AG04449 (cell line): ENCODE results near the gene KIFC3.

Source experiments
- CTCF ChIA-PET: fragments of 350-600 bp; formaldehyde crosslinking; extraction: SDS; loops from one replicate; lab custom pipeline; 2021; ENCODE audit warnings: antibody characterized with exemption; lab: Yijun Ruan, JAX
- POLR2A ChIA-PET: fragments of 400-600, 350-600 bp; formaldehyde crosslinking; extraction: SDS; loops from one replicate; lab custom pipeline; 2020; ENCODE audit warnings: antibody characterized with exemption, inconsistent platforms; lab: Yijun Ruan, JAX
- DNase-seq: peaks from one replicate; pipeline ENCODE4 v3.0.0-alpha.2; 2010; ENCODE audit warnings: low read depth, low spot score
- H3K4me3 ChIP-seq: 2 replicates; pipeline ENCODE4 v1.5.1; 2011; ENCODE audit warnings: low read depth, mild to moderate bottlenecking, control low read depth, low read length
- CTCF ChIP-seq: IDR thresholded peaks from one replicate; pipeline ENCODE4 v1.5.1; 2011; ENCODE audit warnings: mild to moderate bottlenecking, moderate library complexity, low read length, control low read depth, inconsistent platforms; ENCODE audit not compliant: insufficient read depth; ENCODE audit errors: missing control alignments

Gene KIFC3

GRCh38 chr16:57807968-57808528 is 5.8 kb upstream of the KIFC3 start:
- POLR2A ChIA-PET: interaction anchor here (0.7 kb wide), 1 partner anchor 11 kb away, joined by 3 read pairs; no protein-coding TSS in a partner anchor
- H3K4me3 ChIP-seq: no peak overlapping the region; the same call in 1 of the 2 replicates
- CTCF ChIA-PET: interaction anchor here (2.0 to 4.0 kb wide), 3 partner anchors 10 to 15 kb away, joined by 6 to 13 read pairs (median 9); no protein-coding TSS in a partner anchor
- no peak for TF ChIP-seq CTCF
- peak; percentile 80 for DNase-seq

GRCh38 chr16:57807252-57807967 is 5.1 kb upstream of the KIFC3 start:
- no peak overlapping the region for H3K4me3 ChIP-seq
- ChIA-PET POLR2A (no interaction called here), CTCF (interaction anchor here (2.0 to 4.0 kb wide), 3 partner anchors 11 to 14 kb away, joined by 6 to 13 read pairs (median 9); no protein-coding TSS in a partner anchor)
- no peak for DNase-seq
- TF ChIP-seq CTCF: no peak

- TF ChIP-seq CTCF: no peak
- POLR2A ChIA-PET: no interaction called here
- CTCF ChIA-PET: interaction anchor here (1.5 kb wide), 1 partner anchor 58 kb away, joined by 8 read pairs; no protein-coding TSS in a partner anchor
- no peak overlapping the region for H3K4me3 ChIP-seq
- no peak for DNase-seq
Measured at GRCh38 chr16:57805176-57805575, 2.9 kb upstream of the KIFC3 start.

- TF ChIP-seq CTCF: no peak
- ChIA-PET CTCF (interaction anchor here (1.1 to 3.0 kb wide), 4 partner anchors 10 to 317 kb away, joined by 4 to 12 read pairs (median 6); no protein-coding TSS in a partner anchor), POLR2A (no interaction called here)
- no peak overlapping the region for H3K4me3 ChIP-seq
- no peak for DNase-seq
Measured at GRCh38 chr16:57804111-57804837, 2.0 kb upstream of the KIFC3 start.

- no peak for DNase-seq
- ChIA-PET CTCF (interaction anchor here (1.1 to 3.0 kb wide), 4 partner anchors 9 to 318 kb away, joined by 4 to 12 read pairs (median 6); no protein-coding TSS in a partner anchor), POLR2A (no interaction called here)
- H3K4me3 ChIP-seq: no peak overlapping the region; the same call in 1 of the 2 replicates
- no peak for TF ChIP-seq CTCF
Measured at GRCh38 chr16:57803134-57803990, 1.1 kb upstream of the KIFC3 start.
